Liver (tissue), 9 donors: ENCODE data around the gene TBC1D5. TPM values are rescaled to one million over a fixed set of nuclear protein-coding genes. Genes with fewer than 3 reads are reported as not detected.

Source experiments
- DNase-seq: peaks from one replicate; pipeline ENCODE4 v3.0.0-alpha.2; 2017; ENCODE audit warnings: low spot score
- H3K27ac ChIP-seq, 2 donors: one replicate each; pipeline ENCODE4 v1.7.0; 2013; ENCODE audit warnings: inconsistent platforms in 2 of 2, low read length in 2 of 2, control low read depth in 1 of 2, low read depth in 1 of 2, mild to moderate bottlenecking in 1 of 2
- H3K27me3 ChIP-seq, 4 donors: one replicate each; pipeline versions ENCODE4 v1.6.1 to v1.7.0; 2013; ENCODE audit warnings: low read length in 3 of 4, inconsistent platforms in 1 of 4, mild to moderate bottlenecking in 1 of 4, moderate library complexity in 1 of 4; ENCODE audit not compliant: control insufficient read depth in 4 of 4, insufficient read depth in 4 of 4
- H3K36me3 ChIP-seq, 4 donors: one replicate each; pipeline versions ENCODE4 v1.6.1 to v1.7.0; 2013; ENCODE audit warnings: low read length in 3 of 4, mild to moderate bottlenecking in 3 of 4, low read depth in 1 of 4, moderate library complexity in 1 of 4; ENCODE audit not compliant: control insufficient read depth in 4 of 4, insufficient read depth in 3 of 4
- H3K4me1 ChIP-seq, 4 donors: one replicate each; pipeline versions ENCODE4 v1.6.1 to v1.7.0; 2013; ENCODE audit warnings: low read length in 3 of 4, mild to moderate bottlenecking in 3 of 4, moderate library complexity in 1 of 4; ENCODE audit not compliant: control insufficient read depth in 4 of 4, insufficient read depth in 4 of 4
- H3K4me3 ChIP-seq, 3 donors: one replicate each; pipeline versions ENCODE4 v1.6.1 to v1.7.0; 2013; ENCODE audit warnings: low read length in 3 of 3, control low read depth in 1 of 3, low read depth in 1 of 3, mild to moderate bottlenecking in 1 of 3
- H3K9ac ChIP-seq, 2 donors: one replicate each; pipeline ENCODE4 v1.7.0; 2013; ENCODE audit warnings: low read length in 2 of 2, mild to moderate bottlenecking in 2 of 2, moderate library complexity in 2 of 2, control low read depth in 1 of 2, low read depth in 1 of 2
- H3K9me3 ChIP-seq, 4 donors: one replicate each; pipeline versions ENCODE4 v1.6.1 to v1.7.0; 2013; ENCODE audit warnings: low read length in 3 of 4; ENCODE audit not compliant: control insufficient read depth in 4 of 4
- ATF3 ChIP-seq: IDR thresholded peaks from 2 replicates; pipeline ENCODE4 v1.6.1; 2016; ENCODE audit warnings: antibody characterized with exemption
- CTCF ChIP-seq: fragments of 150-350 bp; IDR thresholded peaks from 2 replicates; pipeline ENCODE4 v1.5.1; 2017; ENCODE audit warnings: improper control_type of control experiment, low read depth, low read length; ENCODE audit not compliant: missing input control
- EGR1 ChIP-seq, 2 donors: IDR thresholded peaks; 2 replicates each; pipeline ENCODE4 v1.6.1; 2016 to 2018; ENCODE audit warnings: antibody characterized with exemption in 2 of 2, low read depth in 2 of 2
- FOXA2 ChIP-seq: IDR thresholded peaks from 2 replicates; pipeline ENCODE4 v1.6.1; 2016; ENCODE audit warnings: antibody characterized with exemption
- HNF4A ChIP-seq, 2 donors: conservative IDR thresholded peaks; 2 replicates each; pipeline ENCODE4 v1.6.1; 2016; ENCODE audit warnings: antibody characterized with exemption in 2 of 2, mild to moderate bottlenecking in 2 of 2
- HNF4G ChIP-seq: IDR thresholded peaks from 2 replicates; pipeline ENCODE4 v1.6.1; 2016; ENCODE audit warnings: antibody characterized with exemption
- JUND ChIP-seq, 2 donors: IDR thresholded peaks; 2 replicates each; pipeline ENCODE4 v1.6.1; 2016; ENCODE audit warnings: antibody characterized with exemption in 2 of 2
- NR2F2 ChIP-seq: IDR thresholded peaks from 2 replicates; pipeline ENCODE4 v1.6.1; 2016; ENCODE audit warnings: antibody characterized with exemption
- RAD21 ChIP-seq, 2 donors: IDR thresholded peaks; 2 replicates each; pipeline ENCODE4 v1.6.1; 2016; ENCODE audit warnings: antibody characterized with exemption in 2 of 2, mild to moderate bottlenecking in 2 of 2
- REST ChIP-seq: IDR thresholded peaks from 2 replicates; pipeline ENCODE4 v1.6.1; 2016; ENCODE audit warnings: antibody characterized with exemption, mild to moderate bottlenecking
- RXRA ChIP-seq, 2 donors: IDR thresholded peaks; 2 replicates each; pipeline ENCODE4 v1.6.1; 2017 to 2018; ENCODE audit warnings: antibody characterized with exemption in 2 of 2, mild to moderate bottlenecking in 1 of 2
- SP1 ChIP-seq: IDR thresholded peaks from 2 replicates; pipeline ENCODE4 v1.6.1; 2018; ENCODE audit warnings: antibody characterized with exemption, mild to moderate bottlenecking
- TAF1 ChIP-seq: conservative IDR thresholded peaks from 2 replicates; pipeline ENCODE4 v1.6.1; 2016; ENCODE audit warnings: antibody characterized with exemption, mild to moderate bottlenecking
- YY1 ChIP-seq: IDR thresholded peaks from 2 replicates; pipeline ENCODE4 v1.6.1; 2016; ENCODE audit warnings: antibody characterized with exemption, mild to moderate bottlenecking
- ZBTB33 ChIP-seq: IDR thresholded peaks from 2 replicates; pipeline ENCODE4 v1.6.1; 2016; ENCODE audit warnings: antibody characterized with exemption
- WGBS: extraction: QIAGEN DNeasy Blood & Tissue Kit; methylation state at CpG from one replicate; pipeline ENCODE4 v1.1.7; 2013; 5-methylcytosine and 5-hydroxymethylcytosine counted together
- polyA plus RNA-seq, 2 donors: library from polyadenylated mRNA; stranded (reverse) in 1 of 2; unstranded in 1 of 2; fragments of 200-250 nt in 1 of 2; fragments of >200 nt in 1 of 2; fragmentation: Nextera tagmentation in 1 of 2; extraction: Ambion mirVana in 1 of 2; gene quantifications; one replicate each; pipeline versions ENCODE4 v1.2.1 to v1.2.3, GENCODE V29; 2013 to 2015
- total RNA-seq, 2 donors: library from RNA; depleted of rRNA; stranded (reverse); fragments of >200 nt; gene quantifications; one replicate each; pipeline ENCODE4 v1.2.3, GENCODE V29; 2014
- donor health status: healthy.
- donor health status: healthy.
- donor health status: healthy.
- donor health status: healthy.
- donor health status: healthy.

Gene TBC1D5
- total and polyA plus RNA-seq, 4 donors: 9.1 to 45.6 (median 25.6) TPM

- H3K27ac ChIP-seq: no peak overlapping the region
- no peaks in the 10 kb centered on the region for H3K27me3 ChIP-seq
- H3K9ac ChIP-seq: no peak overlapping the region
- H3K4me1 ChIP-seq: no peaks in the 10 kb centered on the region
- no peaks in the 10 kb centered on the region for H3K9me3 ChIP-seq
- H3K4me3 ChIP-seq: no peak overlapping the region
- DNase-seq: no peak
- H3K36me3 ChIP-seq: no peaks in the 10 kb centered on the region
- TF ChIP-seq RAD21 (IDR thresholded peaks at IDR 0.05) (no peak), JUND (IDR thresholded peaks at IDR 0.05) (no peak), HNF4G (no peak), REST (no peak), EGR1 (IDR thresholded peaks at IDR 0.05; ENCODE audit: low read depth in 2 of 2) (no peak), SP1 (no peak), YY1 (no peak), FOXA2 (no peak), TAF1 (no peak), ATF3 (no peak), RXRA (IDR thresholded peaks at IDR 0.05) (no peak), HNF4A (conservative IDR thresholded peaks at IDR 0.05) (no peak), ZBTB33 (no peak), CTCF (no peak), NR2F2 (no peak)
- 79% methylated on average over 13 of the region's 13 CpGs for WGBS
Measured at GRCh38 chr3:17140670-17141505, 601.5 kb downstream of the TBC1D5 start.
